Stimulated activated CD8-positive, alpha-beta memory T cell treated with anti-CD3 and anti-CD28 coated beads, Interleukin-7, amount 100 ng/mL, for 24 hours (primary cell): ENCODE measurements around the gene KLHL4.
"Not testable (repeated sequence)": the region's sequence is repeated elsewhere in the genome, so short reads cannot be mapped to it uniquely, and the experiment has no call there.

ENCODE experiments used
- DNase-seq: peaks from one replicate; pipeline ENCODE4 v3.0.0-alpha.2; 2020; ENCODE audit warnings: low read depth

Gene KLHL4

GRCh38 chrX:87664381-87664780 lies 146.8 kb downstream of the KLHL4 start:
- no peak for DNase-seq

- DNase-seq, result no peak
These were observed 162.2 kb downstream of the KLHL4 start for GRCh38 chrX:87679849-87680248.

DNA sequence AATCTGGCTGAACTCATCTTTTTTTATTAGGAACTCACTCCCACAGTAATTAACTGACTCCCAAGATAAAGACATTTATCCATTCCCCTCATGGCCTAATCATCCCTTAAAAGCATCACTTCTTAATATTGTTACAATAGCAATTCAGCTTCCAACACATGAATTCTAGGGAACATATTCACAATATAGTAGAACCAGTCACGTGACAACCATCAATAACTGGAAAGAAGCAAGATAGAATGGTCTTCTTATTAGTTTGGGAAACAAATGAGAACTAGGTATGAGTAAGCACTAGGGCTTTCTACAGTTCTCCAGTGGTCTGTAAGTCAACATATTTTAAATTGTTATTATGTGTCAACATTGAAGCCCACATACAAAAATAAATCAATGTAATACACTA lies 170.1 kb downstream of the KLHL4 start:
- DNase-seq, result no peak

DNA sequence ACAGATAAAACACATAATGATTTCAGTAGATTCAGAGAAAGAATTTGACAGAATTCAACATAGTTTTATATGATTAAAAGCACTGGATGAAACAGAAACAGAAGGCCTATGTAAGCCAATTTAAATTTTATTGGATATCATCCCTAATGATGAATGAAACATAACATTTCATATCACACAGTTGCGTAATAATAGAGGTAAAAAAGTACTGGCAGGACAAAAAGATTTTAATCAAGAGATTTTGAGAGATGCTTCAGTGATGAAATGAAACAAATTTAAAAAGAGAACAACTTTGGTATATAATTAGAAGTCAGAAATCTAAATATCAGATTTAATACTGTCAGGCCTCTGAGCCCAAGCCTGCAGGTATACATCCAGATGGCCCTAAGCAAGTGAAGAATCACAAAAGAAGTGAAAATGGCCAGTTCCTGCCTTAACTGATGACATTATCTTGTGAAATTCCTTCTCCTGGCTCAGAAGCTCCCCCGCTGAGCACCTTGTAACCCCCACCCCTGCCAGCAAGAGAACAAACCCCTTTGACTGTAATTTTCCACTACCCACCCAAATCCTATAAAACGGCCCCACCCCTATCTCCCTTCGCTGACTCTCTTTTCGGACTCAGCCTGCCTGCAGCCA lies 170.6 kb downstream of the KLHL4 start:
- not testable (repeated sequence) for DNase-seq

DNA sequence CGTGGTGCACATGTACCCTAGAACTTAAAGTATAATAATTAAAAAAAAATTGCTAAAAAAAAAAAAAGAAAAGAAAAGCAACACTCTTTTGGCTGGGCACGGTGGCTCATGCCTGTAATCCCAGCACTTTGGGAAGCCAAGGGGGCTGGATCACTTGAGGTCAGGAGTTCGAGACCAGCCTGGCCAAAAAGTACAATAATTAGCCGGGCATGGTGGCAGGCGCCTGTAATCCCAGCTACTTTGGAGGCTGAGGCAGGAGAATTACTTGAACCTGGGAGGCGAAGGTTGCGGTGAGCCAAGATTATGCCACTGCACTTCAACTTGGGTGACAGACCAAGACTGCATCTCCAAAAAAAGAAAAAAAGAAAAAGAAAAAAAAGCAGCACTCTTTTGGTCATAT lies 171.6 kb downstream of the KLHL4 start:
- DNase-seq, result not testable (repeated sequence)

DNA sequence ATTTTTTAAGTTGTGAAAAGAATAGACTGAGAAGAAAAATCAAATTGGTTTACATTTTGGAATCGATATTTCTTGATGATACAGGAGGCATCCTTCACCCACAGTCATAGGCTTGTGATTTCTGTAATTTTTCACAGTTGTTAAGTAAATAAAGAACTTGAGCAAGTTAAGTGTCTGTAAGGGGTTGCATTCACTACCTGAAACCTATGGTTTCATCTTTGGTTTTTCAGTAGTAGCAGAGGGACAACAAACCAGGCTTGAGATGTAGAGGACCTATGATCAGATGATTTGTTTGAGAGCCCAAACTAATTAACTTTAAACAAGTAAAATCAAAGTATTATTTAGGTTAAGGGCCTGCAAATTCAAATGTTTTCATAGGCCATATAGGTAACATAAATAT lies 175.6 kb downstream of the KLHL4 start:
- no peak for DNase-seq

DNA sequence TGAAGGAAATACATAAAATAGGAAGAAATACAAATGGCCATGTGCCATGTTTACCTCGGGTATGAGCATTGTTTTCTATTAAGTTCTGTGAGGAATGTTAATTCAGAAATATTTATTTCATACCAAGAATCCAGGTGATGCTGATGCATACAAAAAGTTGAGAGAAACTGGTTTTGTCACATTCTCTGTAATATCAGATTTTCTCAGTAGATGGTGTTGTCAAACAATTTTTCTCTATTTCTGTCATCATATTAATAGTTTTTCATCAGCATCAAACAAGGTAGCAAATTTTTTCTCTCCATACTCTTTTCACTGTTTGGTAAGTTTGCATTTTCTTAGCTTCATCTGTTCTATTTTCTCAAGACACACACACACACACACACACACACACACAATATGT lies 179.8 kb downstream of the KLHL4 start:
- DNase-seq, result no peak

DNA sequence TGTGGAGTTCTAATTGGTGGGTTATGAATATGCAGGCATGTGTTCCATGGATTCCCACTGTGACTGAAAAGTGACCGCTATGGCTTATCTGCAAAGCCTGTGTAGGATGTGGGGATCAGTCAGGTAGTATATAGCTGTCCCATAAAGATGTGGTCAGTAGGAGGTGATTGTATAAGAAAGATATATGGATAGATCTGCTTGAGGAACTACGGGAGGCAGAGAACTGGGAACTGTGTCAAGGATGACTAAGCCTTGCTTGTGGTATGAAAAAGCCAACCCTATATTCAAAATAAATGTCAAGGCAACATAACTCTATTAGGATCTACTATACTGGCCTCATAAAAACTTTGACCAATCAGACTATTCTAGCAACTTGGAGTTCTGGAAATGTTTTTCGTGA lies 185.2 kb downstream of the KLHL4 start:
- DNase-seq, result no peak

GRCh38 chrX:87703469-87703868 lies 185.9 kb downstream of the KLHL4 start:
- DNase-seq, result not testable (repeated sequence)

DNA sequence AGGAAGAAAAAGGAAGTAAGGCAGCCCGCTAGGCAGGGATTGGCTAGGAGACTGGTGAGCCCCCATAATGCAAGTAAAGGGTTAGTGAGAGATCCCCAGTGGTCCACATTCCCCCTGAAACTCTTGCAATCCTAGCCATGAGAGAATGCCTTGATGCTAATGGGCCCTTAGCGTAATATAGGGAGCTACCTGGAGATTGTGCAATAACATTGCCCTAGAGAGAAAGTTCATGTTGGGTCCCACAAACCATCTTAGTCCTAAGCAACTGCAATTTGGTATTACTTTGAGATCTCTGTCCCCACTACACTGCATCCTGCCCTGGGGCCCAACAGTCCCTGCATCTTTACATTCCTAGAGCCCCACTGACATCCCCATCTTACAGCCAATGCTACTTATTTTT lies 188.5 kb downstream of the KLHL4 start:
- DNase-seq, result no peak

DNA sequence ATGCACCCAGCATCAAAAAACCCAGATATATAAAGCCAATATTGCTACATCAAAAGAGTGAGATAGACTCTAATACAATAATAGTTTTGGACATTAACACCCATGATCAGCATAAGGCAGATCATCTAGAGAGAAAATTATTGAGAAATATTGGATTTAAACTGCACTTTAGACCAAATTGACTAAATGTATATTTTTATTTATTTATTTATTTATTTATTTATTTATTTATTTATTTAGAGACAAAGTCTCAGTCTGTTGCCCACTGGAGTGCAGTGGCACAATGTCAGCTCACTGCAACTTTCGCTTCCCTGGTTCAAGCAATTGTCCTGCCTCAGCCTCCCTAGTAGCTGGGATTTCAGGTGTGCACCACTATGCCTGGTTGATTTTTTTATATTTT lies 193.0 kb downstream of the KLHL4 start:
- DNase-seq, result no peak
